Inferior parietal cortex (tissue), 1 donor: ENCODE data around the gene FBXW5.

Experiments used
- DNase-seq: peaks from one replicate; pipeline ENCODE4 v3.0.0-alpha.2; 2016; ENCODE audit errors: extremely low spot score

Gene FBXW5

DNA sequence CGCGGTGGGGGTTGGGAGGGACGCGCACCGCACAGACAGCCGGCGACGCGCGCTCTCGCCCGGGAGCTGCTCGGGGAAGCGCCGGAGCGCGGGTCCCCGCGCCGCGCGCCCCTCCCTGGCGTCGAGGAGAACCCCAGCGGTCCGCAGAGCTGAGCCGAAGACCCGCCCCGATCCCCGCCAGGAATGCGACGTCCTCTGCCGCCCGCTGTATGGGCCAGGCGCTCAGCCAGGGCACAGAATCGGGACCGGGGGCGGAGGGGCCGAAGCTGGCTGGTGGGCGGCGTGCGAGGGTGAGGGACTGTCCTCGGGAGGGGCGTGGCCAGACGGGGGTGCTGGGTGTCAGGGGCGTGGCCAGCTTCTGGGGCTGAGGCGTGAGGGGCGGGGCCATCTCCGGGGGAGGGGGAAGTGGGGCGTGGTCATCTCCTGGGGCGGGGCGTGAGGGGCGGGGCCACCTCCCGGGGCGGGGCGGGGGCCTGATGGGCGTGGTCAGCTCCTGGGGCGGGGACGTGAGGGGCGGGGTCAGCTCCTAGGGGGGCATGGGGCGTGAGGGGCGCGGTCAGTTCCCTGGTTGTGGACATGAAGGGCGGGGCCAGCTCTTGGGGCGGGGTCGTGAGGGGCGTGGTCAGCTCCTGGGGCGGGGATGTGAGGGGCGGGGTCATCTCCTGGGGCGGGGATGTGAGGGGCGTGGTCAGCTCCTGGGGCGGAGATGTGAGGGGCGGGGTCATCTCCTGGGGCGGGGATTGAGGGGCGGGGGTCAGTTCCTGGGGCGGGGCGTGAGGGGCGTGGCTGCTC is 33.7 kb upstream of the FBXW5 start:
- peak; percentile 65 for DNase-seq

DNA sequence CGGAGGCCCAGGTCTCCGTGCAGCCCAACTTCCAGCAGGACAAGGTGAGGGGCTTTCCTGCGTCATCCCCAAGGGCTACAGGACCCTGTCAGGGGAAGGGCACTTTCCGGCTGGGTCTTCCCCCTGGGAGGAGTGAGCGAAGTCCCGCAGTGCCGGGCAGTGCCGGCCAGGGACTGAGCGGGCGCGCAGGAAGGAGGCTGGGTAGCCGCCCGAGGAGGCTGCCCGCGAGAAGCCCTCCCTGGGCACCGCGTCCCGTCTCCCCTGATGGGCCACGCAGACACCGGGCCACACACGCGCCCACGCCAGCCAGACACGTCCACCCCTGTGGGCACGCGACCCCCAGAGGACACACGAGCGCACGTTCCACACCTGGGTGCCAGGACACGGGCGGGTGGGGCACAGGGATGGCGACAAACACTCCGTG is 33.1 kb upstream of the FBXW5 start:
- no peak for DNase-seq

DNA sequence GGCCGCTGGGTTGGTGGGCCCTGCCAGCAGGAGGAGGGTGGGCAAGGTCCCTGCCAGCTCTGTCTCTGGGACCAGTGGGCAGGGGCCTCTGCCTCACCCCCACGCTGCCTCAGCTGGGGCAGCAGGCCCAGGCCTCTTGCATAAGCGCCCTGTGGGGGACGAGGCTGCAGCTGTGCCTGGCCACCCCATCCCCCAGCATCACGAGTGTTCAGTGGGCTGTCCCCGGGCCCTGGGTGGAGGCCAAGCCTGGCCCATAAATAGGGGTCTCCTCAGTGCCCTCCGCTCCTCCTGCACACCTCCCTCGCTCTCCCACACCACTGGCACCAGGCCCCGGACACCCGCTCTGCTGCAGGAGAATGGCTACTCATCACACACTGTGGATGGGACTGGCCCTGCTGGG is 32.7 kb upstream of the FBXW5 start, which contains the start of gene PTGDS:
TSS of gene PTGDS (plus strand) at position 282 of the 400 bp plus-strand sequence. CDS start at position 357, 75 bp downstream.
- DNase-seq: peak; percentile 88

DNA sequence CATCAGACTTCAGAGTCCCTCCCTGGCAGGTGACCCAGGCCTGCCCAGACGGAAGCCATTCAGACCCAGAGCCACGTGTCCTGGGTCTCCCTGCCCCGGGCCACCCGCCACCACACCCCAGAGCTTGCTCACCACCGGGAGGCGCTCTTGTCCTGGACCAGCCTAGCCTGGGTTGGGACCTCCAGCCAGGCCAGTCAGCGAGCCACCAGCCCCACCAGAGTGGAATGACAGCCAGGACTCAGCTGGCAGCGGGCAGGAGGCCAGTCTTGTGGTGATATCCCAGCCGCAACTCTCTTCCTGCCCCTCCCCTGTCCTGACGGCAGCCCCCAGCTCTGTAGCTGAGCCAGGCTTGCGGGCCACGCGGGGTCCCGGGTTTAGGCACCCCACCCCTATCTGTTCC is 31.1 kb upstream of the FBXW5 start:
- peak; percentile 70 for DNase-seq

DNA sequence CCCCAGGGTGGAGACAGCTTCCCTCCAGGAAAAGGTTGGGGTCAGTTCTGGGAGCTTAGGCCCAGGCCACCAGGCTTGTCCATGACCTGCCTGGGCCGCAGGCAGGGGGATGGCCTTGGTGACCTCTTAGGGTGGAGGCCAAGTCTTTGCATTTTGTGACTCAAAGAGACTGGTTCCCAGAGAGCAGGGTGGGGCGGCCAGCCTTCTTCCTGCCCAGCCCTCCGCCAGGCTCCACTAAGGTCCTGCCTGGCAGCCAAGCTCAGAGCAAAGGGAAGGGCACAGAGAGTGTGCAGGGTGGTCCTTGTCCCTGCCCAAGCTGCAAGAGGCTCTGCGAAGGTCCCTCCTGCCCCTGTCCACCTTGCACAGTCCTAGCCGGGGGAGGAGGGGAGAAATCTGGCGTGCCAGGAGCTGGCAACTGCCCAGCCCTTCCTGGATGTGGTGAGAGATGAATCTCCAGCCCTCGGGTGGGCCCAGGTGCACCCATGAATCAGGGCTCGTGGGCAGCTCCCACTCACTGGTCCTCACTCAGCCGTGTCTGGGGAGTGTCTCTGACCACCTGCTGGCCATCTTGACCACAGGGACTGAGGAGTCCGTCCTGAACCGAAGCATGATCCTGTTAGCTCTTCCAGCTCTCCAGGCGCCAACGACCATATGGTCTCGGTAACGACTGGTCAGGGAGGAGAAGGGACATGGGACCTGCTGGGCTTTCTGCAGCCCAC is 30.4 kb upstream of the FBXW5 start:
- no peak for DNase-seq

- DNase-seq: no peak
These were observed 29.4 kb upstream of the FBXW5 start for GRCh38 chr9:136973618-136974617.

- no peak for DNase-seq
These were observed 28.2 kb upstream of the FBXW5 start for GRCh38 chr9:136972743-136973142.

- DNase-seq: no peak
These were observed 27.8 kb upstream of the FBXW5 start for GRCh38 chr9:136972335-136972734.

DNA sequence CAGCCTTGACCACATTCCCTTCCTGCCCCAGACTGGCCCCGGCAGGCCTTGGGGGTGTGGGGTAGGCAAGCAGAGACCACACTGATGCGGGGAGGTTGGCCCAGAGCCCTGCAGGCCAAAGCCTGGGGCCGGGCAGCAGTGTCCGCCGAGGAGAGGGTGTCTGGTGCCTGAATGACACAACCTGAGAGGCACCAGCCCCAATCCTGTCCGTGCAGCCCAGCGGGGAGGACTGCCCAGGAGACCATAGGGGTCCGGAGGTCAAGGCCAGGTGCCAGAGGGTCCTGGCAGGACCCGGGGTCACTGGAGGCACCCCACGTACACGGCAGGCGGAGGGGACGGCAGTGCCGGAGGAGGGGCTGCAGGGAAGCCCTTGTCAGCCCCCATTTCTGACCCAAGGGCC is 27.2 kb upstream of the FBXW5 start:
- no peak for DNase-seq

- DNase-seq: no peak
These were observed 25.8 kb upstream of the FBXW5 start for GRCh38 chr9:136970361-136970760.

DNA sequence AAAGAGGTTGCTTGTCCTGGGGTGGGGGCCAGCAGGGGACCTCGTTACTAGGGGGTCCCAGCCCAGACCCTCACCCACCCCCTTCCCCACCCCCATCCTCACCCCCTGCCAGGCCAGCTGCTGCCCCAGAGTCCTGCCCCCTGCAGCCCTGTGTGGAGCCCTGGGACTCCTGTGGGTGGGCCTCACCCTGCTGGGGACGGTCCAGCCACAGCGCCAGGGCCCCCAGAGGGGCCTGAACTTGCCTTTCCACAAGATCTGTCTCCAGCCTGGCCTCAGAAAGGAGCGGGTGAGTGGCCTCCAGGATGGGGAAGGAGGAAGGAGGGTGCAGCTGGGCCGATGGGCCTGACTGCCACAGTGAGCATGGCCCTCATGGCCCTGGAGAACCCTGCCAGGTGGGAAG is 25.2 kb upstream of the FBXW5 start:
- DNase-seq: no peak

- no peak for DNase-seq
These were observed 24.6 kb upstream of the FBXW5 start for GRCh38 chr9:136969150-136969549.

DNA sequence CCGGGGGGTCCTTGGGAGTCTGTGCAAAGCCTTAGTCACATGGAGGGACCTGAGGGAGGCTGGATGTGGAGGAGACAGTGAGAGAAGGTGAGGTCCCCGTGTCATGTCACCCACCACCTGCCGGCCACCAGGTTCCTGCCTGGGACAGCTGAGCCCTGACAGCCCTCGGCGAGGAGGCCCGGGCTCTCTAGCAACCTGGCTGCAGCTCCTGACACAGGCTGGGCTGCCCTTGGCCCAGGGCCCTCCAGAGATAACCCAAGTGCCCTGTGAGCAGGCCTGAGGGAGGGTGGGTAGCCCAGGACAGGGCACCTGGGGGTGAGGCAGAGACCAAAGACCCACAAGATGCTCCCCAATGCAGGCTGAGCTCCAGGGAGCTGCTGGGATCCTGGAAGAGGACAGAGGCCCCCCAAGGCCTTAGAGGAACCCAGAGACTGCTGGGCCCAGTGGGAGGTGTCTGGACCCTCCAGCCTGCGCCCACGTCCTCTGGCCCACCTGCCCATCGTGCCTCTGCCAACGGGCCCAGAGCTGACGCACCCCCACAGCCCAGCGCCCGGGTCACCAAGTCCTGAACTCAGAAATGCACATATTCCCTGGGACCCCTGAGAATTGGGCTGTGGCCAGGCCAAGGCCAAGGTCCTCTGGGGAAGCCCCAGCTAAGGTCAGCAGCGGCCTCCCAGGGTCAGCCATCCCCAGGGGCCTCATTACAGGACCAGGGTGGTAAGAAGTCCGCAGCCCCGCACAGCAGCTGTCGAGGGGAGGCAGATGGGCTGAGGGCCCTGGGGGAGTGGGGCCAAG is 24.0 kb upstream of the FBXW5 start:
- no peak for DNase-seq

DNA sequence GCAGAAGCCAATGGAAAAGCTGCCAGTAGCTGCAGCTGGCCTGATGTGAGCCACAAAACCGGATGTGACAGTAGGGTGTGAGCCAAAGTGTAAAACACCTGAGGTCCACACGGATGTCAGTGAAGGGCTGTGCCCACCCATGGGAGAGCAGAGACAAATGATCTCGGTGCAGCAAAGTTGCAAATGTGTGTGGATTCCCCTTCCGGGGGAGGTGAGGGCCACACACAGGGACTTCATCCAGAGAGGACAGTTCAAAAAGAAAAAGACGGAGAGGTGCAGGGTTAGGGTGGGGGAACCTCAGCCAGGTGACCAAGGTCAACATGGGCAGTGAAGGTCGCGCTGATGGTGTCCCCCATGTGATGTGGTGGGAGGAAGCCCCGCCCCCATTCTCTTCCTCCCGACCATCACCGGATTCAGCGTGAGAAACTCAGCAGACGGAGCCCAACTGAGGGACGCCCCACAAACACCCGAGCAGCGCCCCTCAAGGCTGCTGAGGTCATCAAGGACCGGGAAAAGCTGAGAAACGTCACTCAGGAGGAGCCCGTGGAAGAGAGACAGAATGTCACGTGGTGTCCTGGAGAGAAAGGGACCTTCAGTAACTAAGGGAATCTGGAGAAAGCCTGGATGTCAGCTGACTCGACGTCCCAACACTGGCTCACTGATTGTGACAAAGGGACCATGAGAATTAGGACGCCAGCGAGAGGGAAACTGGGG is 21.4 kb upstream of the FBXW5 start:
- DNase-seq: no peak

GRCh38 chr9:136964833-136965422 is 20.4 kb upstream of the FBXW5 start:
- DNase-seq: no peak

GRCh38 chr9:136964171-136964689 is 19.7 kb upstream of the FBXW5 start:
- DNase-seq: no peak

- DNase-seq: no peak
These were observed 19.2 kb upstream of the FBXW5 start for GRCh38 chr9:136963751-136964150.

GRCh38 chr9:136963341-136963740 is 18.8 kb upstream of the FBXW5 start:
- no peak for DNase-seq

- DNase-seq: no peak
These were observed 18.2 kb upstream of the FBXW5 start for GRCh38 chr9:136962701-136963248.
